ENCODE measurements around the gene STARD6.
"Not testable (repeated sequence)": the region's sequence is repeated elsewhere in the genome, so short reads cannot be mapped to it uniquely, and the experiment has no call there.

STARD6 gene

GRCh38 chr18:54357660-54358494 lies at the start of gene STARD6, which contains the start of gene C18orf54:
STARD6 (minus strand) TSS chr18:54357858; CDS start chr18:54354573, 3,285 bp downstream.
C18orf54 (plus strand) TSS chr18:54357906; CDS start chr18:54360573, 2,667 bp downstream.
- peak; percentile 98 for DNase-seq

GRCh38 chr18:54405290-54405689 lies 47.6 kb upstream of the STARD6 start:
- DNase-seq = no peak

DNA sequence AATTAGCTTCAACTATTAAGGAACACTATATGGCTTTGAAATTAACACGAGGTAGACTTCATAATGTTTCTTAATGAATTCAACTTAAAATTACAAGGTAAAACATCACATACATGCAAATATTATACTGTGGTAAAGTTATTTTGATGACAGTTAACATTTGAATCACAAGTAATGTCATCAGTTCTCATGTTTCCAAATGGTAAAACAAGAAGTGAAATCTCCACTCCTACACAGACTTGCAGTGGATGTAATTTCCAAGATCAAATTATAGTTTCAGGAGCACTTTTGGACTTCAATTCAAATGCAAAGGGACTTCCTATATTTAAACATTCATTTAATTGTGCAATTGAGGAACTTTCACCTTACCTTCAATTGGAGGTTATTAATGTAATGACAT lies 39.1 kb upstream of the STARD6 start:
- DNase-seq = no peak

DNA sequence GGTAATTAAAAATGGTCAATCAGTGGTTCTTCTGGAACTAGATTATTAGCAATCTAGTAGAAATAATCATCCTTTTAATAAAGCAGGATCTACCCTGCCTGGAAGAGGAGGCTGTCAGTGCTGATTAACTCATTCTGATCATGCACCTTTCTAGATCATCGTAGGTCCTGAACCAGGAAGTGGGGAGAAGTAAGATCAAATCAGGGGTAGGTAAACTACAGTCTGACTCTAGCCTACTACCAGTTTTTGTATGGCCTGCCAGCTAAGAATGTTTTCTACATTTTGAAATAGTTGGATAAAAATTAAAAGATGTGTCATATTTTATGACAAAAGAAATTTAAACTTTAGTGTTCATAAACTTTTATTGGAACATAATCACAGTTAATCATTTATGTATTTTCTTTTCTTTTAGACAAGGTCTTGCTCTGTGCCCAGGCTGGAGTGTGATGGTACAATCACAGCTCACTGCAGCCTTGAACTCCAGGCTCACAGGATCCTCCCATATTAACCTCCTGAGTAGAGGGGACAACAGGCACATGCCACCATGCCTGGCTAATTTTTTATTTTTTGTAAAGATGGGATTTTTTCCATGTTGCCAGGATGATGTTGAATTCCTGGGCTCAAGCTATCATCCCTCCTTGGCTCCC lies 36.1 kb upstream of the STARD6 start:
- no peak for DNase-seq

GRCh38 chr18:54392543-54393023 lies 34.9 kb upstream of the STARD6 start:
- DNase-seq = peak; percentile 57

DNA sequence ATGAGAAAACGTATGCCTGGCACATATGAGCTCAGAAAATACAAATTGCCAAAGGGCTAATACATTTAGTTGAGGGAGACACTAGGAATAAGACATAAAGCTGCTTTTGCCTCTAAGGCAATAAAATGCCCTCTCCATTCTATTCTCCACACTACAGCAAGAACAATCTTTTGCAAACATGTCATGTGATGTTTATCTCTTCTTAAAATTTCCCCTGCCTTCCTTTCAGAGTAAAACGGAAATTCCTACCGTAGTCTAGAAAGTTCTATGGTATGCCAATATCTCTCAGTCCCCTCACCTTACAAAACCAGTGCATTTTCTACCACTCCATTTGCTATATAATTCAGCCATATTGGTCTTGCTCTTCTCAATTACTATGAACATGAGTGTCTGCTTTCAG lies 33.2 kb upstream of the STARD6 start:
- no peak for DNase-seq

GRCh38 chr18:54389143-54389505 lies 31.5 kb upstream of the STARD6 start:
- no peak for DNase-seq

GRCh38 chr18:54388203-54389142 lies 30.8 kb upstream of the STARD6 start:
- DNase-seq = no peak

- DNase-seq = no peak
Measured at GRCh38 chr18:54387631-54388030, 30.0 kb upstream of the STARD6 start.

GRCh38 chr18:54386800-54387495 lies 29.3 kb upstream of the STARD6 start:
- DNase-seq = not testable (repeated sequence)

- DNase-seq = no peak
Measured at GRCh38 chr18:54386043-54386442, 28.4 kb upstream of the STARD6 start.

GRCh38 chr18:54382733-54383252 lies 25.1 kb upstream of the STARD6 start:
- DNase-seq = no peak

DNA sequence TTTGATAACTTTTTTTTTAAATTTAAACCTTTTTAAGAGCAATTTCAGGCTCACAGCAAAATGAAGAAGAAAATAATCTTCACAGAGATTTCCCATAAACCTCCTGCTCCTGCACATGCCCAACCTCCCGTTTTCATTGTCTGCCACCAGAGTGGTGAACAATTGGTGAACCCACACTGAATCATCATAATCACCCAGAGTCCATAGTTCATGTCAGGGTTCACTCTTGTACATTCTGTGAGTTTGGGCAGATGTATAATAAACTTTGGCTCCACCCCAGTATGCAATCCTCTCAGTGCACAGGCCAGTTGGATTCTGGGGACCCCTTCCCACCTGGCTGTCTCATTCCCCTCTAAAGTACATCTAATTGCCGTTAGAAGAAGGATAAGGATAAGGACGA lies 24.4 kb upstream of the STARD6 start:
- DNase-seq = no peak

- DNase-seq = no peak
Measured at GRCh38 chr18:54381640-54382039, 24.0 kb upstream of the STARD6 start.

DNA sequence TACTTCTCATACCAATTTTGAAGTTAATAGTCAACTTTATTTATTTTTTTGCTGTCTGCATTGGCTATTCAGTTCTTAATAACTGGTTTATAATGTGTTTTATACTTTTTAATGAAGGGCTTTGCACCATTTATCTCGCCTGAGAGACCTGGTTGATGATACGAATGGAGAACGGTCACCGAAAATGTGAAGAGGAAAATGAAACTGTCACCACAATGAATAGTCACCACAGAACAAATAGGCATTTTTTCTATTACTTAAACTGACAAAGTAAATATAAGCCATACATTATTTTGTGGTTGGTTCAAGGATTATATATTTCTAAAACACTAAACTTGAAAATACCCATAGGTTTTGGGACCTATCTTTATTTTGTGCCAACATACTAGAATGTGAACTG lies 20.4 kb upstream of the STARD6 start:
- no peak for DNase-seq

DNA sequence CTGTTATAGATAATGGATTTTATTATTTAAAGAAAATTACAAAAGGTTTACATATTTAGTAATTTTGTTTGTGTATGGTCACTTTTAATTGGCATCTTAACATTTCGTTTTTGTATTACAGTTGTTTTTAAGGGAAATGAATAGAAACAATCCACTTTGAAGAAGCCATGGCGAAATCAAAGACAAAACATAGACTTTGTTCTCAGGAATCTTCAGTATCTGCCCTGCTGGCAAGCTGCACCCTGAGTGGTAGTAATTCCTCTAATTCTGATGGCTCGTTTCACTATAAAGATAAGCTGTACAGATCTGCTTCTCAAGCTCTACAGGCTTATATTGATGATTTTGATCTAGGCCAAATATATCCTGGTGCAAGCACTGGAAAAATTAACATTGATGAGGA lies 2.7 kb upstream of the STARD6 start:
- no peak for DNase-seq

DNA sequence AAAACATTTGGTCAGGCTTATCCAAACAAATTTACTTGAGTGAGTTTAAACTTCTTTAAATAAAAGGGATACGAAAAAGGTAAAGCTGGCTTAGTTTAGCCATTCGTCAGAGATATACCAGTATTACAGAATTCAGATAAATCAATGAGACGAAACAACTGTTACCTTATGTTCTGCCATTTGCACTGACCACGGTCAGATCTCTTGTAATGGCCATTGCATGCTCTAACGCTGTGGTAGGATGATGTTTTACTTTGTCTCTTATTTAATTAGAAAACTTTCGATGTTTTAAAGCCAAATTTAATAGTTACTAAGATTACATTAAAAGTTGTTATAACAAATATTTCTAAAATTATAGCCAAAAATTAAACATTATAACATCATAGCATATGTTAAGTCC lies 1.6 kb upstream of the STARD6 start:
- peak; percentile 17 for DNase-seq

DNA sequence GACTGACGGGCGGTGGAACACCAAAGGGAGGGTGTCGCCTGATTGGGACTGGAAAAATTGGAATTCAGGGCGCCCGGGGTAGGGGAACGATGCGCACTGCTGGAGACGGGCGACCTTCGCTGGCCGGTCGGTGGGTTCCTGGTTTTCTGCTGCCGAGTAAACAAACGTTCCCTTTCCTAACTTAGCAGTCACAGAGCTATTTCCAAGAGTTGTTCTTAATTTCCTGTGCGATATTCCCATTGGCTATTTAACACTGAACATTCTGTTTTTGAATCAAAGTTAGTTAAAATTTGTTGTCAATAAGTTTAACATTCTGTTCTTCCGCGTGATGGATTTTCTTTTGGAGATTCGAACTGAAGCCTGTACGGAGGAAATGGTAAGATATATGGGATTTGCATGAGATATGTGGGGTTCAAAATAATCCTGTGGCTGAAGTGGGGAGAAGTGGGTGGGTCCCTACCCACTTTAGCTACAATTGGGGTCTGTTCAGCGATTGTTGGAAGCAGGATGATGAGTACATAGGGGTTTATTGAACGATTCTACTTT lies 910 bp upstream of the STARD6 start:
- no peak for DNase-seq

DNA sequence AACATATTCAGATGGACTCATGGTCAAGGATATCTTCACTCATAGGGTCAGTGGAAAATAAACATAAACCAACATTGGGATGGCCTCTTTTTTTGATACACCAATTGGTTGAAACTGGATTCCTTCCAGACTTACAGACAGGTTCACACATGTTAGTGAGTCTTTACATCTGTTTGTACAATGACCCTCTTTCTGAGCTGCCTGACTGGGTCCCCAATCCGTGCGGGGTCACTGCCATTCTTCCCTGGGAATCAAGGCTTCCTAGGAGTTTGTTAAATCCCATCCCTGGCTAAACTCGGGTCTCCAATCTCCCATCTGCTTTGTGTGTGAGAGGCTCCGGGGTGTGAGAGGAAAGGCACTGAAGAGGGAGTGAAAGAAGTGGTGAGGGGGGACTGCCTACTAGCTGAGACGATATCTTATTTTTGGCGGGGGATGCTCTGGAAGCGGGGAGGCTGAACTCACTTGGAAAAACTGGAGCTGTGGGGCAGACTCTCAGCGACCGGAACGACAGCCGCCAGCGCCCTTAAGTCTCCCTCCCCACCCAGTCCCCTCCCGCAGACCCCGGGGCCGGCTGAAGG lies 487 bp downstream of the STARD6 start:
- DNase-seq = no peak

- no peak for DNase-seq
Measured at GRCh38 chr18:54351186-54351585, 6.5 kb downstream of the STARD6 start.

DNA sequence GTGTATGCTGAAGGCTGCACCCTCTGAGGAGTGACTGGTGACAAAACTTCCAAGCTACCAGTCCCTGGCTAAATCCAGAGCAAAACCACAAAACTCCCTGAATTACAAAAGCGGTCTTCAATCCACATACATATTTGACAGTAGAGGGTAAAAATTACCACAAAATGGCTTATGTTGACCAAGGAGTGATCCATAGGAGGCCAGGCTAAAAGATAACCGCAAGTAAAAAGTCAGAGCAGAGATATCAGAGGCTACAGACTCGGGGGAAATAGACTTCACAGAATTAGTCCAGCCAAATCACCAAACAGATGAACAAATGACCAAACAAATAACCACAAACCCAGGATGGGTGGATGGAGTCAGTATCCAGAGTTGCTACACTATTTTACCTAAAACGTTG lies 19.4 kb downstream of the STARD6 start:
- DNase-seq = no peak

All from retina (tissue), 1 donor.